ENCODE measurements around the gene MAML1. TPM values are rescaled to one million over a fixed set of nuclear protein-coding genes. Genes with fewer than 3 reads are reported as not detected.
"Not testable (repeated sequence)": the region's sequence is repeated elsewhere in the genome, so short reads cannot be mapped to it uniquely, and the experiment has no call there.

Gene MAML1
- total and polyA plus RNA-seq, 10 of the 15 experiments (the other 5 are each of a cell fraction or from before 2014, with no cell fraction given), result 0.42 to 23.9 (median 7.3) TPM

DNA sequence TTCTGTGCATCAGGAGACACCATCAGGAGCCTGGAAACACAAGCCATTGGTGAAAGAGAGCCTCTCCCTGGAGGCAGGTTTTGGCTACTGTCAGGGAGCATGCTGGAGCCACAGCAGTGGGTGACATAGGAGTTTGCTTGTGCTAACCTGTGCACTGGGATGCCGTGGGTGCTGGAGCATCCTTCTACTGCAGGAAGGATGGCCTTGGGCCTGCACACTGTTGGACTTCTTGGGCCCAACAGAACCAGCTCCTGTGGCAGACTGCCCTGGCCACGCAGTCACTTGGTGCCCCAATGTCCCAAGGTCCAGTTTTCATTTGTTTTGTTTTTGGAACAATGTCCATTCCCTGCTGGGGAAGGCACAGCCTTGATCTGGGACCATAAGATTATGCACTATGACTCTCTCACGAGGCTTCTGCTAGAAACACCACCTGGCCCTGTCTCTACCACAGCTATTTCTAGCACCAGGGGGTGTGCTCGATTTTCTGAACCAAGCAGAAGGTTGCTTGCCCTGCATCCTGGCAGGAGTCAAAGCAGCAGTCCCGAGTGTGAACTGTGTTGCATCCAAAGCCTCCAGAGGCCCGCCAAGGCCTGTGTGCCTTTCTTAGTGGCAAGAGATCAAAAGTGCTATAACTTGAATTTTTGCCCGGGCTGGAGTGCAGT, 55.7 kb downstream of the MAML1 start:
- intact Hi-C loops (cut with micrococcal nuclease; ENCODE audit: unreplicated experiment), result no loop called here
- ChIA-PET POLR2A (no interaction called here), RAD21 (ENCODE audit: unreplicated experiment) (no interaction called here), SMC1A (ENCODE audit: uncharacterized antibody, unreplicated experiment) (no interaction called here), CTCF (no interaction called here)
- DNase-seq (ENCODE audit: low read depth, low spot score) (no peak), FAIRE-seq (no peak), ATAC-seq (no peak)
- H4K20me1 ChIP-seq (ENCODE audit: control insufficient read depth, insufficient read depth), result no peaks in the 10 kb centered on the region
- no peak overlapping the region for H3K27ac ChIP-seq (ENCODE audit: control insufficient read depth, insufficient read depth)
- TF ChIP-seq, protein P1, sequence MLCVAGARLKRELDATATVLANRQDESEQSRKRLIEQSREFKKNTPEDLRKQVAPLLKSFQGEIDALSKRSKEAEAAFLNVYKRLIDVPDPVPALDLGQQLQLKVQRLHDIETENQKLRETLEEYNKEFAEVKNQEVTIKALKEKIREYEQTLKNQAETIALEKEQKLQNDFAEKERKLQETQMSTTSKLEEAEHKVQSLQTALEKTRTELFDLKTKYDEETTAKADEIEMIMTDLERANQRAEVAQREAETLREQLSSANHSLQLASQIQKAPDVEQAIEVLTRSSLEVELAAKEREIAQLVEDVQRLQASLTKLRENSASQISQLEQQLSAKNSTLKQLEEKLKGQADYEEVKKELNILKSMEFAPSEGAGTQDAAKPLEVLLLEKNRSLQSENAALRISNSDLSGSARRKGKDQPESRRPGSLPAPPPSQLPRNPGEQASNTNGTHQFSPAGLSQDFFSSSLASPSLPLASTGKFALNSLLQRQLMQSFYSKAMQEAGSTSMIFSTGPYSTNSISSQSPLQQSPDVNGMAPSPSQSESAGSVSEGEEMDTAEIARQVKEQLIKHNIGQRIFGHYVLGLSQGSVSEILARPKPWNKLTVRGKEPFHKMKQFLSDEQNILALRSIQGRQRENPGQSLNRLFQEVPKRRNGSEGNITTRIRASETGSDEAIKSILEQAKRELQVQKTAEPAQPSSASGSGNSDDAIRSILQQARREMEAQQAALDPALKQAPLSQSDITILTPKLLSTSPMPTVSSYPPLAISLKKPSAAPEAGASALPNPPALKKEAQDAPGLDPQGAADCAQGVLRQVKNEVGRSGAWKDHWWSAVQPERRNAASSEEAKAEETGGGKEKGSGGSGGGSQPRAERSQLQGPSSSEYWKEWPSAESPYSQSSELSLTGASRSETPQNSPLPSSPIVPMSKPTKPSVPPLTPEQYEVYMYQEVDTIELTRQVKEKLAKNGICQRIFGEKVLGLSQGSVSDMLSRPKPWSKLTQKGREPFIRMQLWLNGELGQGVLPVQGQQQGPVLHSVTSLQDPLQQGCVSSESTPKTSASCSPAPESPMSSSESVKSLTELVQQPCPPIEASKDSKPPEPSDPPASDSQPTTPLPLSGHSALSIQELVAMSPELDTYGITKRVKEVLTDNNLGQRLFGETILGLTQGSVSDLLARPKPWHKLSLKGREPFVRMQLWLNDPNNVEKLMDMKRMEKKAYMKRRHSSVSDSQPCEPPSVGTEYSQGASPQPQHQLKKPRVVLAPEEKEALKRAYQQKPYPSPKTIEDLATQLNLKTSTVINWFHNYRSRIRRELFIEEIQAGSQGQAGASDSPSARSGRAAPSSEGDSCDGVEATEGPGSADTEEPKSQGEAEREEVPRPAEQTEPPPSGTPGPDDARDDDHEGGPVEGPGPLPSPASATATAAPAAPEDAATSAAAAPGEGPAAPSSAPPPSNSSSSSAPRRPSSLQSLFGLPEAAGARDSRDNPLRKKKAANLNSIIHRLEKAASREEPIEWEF (IDR thresholded peaks at IDR 0.05; ENCODE audit: insufficient replicate concordance, low read depth, low read length), result no peak
- TF ChIP-seq SMARCA5 (IDR thresholded peaks at IDR 0.05) (no peak), FOS (IDR thresholded peaks at IDR 0.05; ENCODE audit: borderline replicate concordance, extremely low read depth, insufficient read length) (no peak)
- TF ChIP-seq, protein P2, sequence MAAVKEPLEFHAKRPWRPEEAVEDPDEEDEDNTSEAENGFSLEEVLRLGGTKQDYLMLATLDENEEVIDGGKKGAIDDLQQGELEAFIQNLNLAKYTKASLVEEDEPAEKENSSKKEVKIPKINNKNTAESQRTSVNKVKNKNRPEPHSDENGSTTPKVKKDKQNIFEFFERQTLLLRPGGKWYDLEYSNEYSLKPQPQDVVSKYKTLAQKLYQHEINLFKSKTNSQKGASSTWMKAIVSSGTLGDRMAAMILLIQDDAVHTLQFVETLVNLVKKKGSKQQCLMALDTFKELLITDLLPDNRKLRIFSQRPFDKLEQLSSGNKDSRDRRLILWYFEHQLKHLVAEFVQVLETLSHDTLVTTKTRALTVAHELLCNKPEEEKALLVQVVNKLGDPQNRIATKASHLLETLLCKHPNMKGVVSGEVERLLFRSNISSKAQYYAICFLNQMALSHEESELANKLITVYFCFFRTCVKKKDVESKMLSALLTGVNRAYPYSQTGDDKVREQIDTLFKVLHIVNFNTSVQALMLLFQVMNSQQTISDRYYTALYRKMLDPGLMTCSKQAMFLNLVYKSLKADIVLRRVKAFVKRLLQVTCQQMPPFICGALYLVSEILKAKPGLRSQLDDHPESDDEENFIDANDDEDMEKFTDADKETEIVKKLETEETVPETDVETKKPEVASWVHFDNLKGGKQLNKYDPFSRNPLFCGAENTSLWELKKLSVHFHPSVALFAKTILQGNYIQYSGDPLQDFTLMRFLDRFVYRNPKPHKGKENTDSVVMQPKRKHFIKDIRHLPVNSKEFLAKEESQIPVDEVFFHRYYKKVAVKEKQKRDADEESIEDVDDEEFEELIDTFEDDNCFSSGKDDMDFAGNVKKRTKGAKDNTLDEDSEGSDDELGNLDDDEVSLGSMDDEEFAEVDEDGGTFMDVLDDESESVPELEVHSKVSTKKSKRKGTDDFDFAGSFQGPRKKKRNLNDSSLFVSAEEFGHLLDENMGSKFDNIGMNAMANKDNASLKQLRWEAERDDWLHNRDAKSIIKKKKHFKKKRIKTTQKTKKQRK (IDR thresholded peaks at IDR 0.05; ENCODE audit: low read depth, low read length), result no peak
- 62% methylated on average over 7 of the region's 7 CpGs for WGBS (ENCODE audit: insufficient coverage, insufficient replicate concordance, low lambda C conversion rate, missing lambda C conversion rate)
- no TSS peak for BruUV-seq (replicated peaks)
- no peak overlapping the region for H3K4me3 ChIP-seq
- no peaks in the 10 kb centered on the region for H3K79me2 ChIP-seq (ENCODE audit: control insufficient read depth, insufficient read depth, low read length)
- no peaks in the 10 kb centered on the region for H3K9me3 ChIP-seq (replicated peaks; ENCODE audit: control insufficient read depth, insufficient read depth, low read length)
- in situ Hi-C loops (cut with MboI), result loop anchor here (25.0 kb wide), 1 partner anchor 299 kb away; no protein-coding TSS in a partner anchor
- H3K4me2 ChIP-seq (ENCODE audit: control insufficient read depth, insufficient read depth), result no peak overlapping the region
- no peaks in the 10 kb centered on the region for H3K36me3 ChIP-seq (ENCODE audit: control insufficient read depth in 2 of 2, insufficient read depth in 2 of 2, low read length in 1 of 2)
- no peak overlapping the region for H3K9ac ChIP-seq (ENCODE audit: control insufficient read depth, insufficient read depth, low read length)
- H3K27me3 ChIP-seq (replicated peaks in 1 of 2; ENCODE audit: control insufficient read depth in 2 of 2, insufficient read depth in 2 of 2, low read length in 1 of 2), result no peaks in the 10 kb centered on the region
- no peak overlapping the region for H2AFZ ChIP-seq (ENCODE audit: control insufficient read depth, low read depth, low read length)
- H3K4me1 ChIP-seq (ENCODE audit: control insufficient read depth, insufficient read depth, low read length), result 0 out of 2 replicates have a peak, but pooled peaks cover 1% of the 10 kb centered on the region

DNA sequence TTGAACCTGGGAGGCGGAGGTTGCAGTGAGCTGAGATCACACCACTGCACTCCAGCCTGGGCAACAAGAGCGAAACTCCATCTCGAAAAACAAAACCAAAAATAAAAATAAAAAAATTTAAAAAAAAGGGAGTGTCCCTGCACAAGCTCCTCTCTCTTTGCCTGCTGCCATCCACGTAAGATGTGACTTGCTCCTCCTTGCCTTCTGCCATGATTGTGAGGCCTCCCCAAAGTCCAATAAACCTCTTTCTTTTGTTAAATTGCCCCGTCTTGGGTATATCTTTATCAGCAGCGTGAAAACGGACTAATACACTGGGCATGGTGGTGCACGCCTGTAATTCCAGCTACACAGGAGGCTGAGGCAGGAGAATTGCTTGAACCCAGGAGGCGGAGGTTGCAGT, 56.7 kb downstream of the MAML1 start:
- H3K36me3 ChIP-seq (ENCODE audit: control insufficient read depth in 2 of 2, insufficient read depth in 2 of 2, low read length in 1 of 2); H3K27ac ChIP-seq (ENCODE audit: control insufficient read depth, insufficient read depth); H3K27me3 ChIP-seq (replicated peaks in 1 of 2; ENCODE audit: control insufficient read depth in 2 of 2, insufficient read depth in 2 of 2, low read length in 1 of 2); CTCF ChIA-PET; H3K4me3 ChIP-seq; H2AFZ ChIP-seq (ENCODE audit: control insufficient read depth, low read depth, low read length); ATAC-seq; H3K4me2 ChIP-seq (ENCODE audit: control insufficient read depth, insufficient read depth); H3K79me2 ChIP-seq (ENCODE audit: control insufficient read depth, insufficient read depth, low read length); DNase-seq (ENCODE audit: low read depth, low spot score); RAD21 ChIA-PET (ENCODE audit: unreplicated experiment); POLR2A ChIA-PET; H4K20me1 ChIP-seq (ENCODE audit: control insufficient read depth, insufficient read depth); H3K9me3 ChIP-seq (replicated peaks; ENCODE audit: control insufficient read depth, insufficient read depth, low read length); BruUV-seq (replicated peaks); H3K9ac ChIP-seq (ENCODE audit: control insufficient read depth, insufficient read depth, low read length); FAIRE-seq; intact Hi-C loops (cut with micrococcal nuclease; ENCODE audit: unreplicated experiment); SMC1A ChIA-PET (ENCODE audit: uncharacterized antibody, unreplicated experiment): not testable (repeated sequence)
- WGBS (ENCODE audit: insufficient coverage, insufficient replicate concordance, low lambda C conversion rate, missing lambda C conversion rate), result 80% methylated on average over 9 of the region's 9 CpGs
- in situ Hi-C loops (cut with MboI), result loop anchor here (25.0 kb wide), 1 partner anchor 298 kb away; no protein-coding TSS in a partner anchor
- peaks cover 11% of the 10 kb centered on the region for H3K4me1 ChIP-seq (ENCODE audit: control insufficient read depth, insufficient read depth, low read length)
